Fibroblast of lung (primary cell): ENCODE results near the gene MLN.

ENCODE experiments used
- CTCF ChIP-seq, 2 donors: IDR thresholded peaks in 1 of 2; conservative IDR thresholded peaks in 1 of 2; 1 replicate in 1 of 2; 2 replicates in 1 of 2; pipeline ENCODE4 v1.5.1; 2011 to 2012; ENCODE audit warnings: low read length in 2 of 2, control low read depth in 1 of 2, inconsistent platforms in 1 of 2, low read depth in 1 of 2, mild to moderate bottlenecking in 1 of 2
- EZH2 ChIP-seq: IDR thresholded peaks from 2 replicates; pipeline ENCODE4 v1.5.1; 2012; ENCODE audit warnings: low read length, control low read depth, mild to moderate bottlenecking; ENCODE audit errors: missing control alignments

DNA sequence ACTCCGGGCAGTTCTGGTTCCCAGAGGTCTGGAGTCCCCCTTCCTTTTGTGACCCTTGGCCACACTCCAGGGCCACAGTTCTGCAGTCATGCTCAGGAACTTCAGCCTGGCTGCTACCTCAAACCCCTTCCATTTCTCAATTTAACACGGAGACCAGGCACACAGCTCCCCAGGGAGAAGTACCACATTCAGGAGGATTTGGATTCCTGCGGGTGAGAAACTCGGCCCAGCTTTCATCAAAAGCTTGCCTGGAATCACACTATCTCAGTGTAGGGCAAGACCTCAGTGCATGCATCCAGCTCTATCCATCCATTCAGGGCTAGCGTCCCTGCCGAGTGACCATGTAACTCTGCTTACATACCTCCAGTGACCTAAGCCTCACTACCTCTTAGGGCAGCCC is 40.3 kb downstream of the MLN start:
- TF ChIP-seq EZH2 (no peak), CTCF (conservative IDR thresholded peaks at IDR 0.05 in 1 of 2, IDR thresholded peaks at IDR 0.05 in 1 of 2; ENCODE audit: low read depth in 1 of 2, low read length in 2 of 2) (no peak)
